ENCODE measurements around the gene PLBD2. TPM values are rescaled to one million over a fixed set of nuclear protein-coding genes. Genes with fewer than 3 reads are reported as not detected.

Gene PLBD2
- total and polyA plus RNA-seq, 4 donors, result 12.1 to 31.2 (median 19.6) TPM

DNA sequence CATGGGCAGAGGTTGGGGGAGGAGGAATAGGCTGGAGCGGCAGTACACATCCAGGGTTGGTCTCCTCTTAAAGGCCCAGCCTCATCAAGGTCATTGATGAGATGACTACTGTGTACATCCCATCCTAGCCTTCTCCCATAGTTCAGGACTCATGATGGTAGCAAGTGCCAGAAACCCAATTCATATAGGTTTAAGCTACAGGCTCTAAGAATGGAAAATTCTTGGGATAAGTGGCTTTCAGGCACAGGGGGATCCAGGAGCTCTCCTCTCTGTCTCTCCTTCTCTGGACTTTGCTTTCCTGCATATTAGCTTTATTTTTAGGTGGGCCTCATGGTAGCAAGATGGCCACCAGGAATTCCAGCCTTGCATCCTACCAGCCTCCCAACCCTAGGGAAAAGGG lies 70.1 kb downstream of the PLBD2 start:
- TF ChIP-seq EGR1 (IDR thresholded peaks at IDR 0.05; ENCODE audit: low read depth in 2 of 2) (no peak), GABPA (IDR thresholded peaks at IDR 0.05 in 1 of 2, conservative IDR thresholded peaks at IDR 0.05 in 1 of 2) (no peak), MAX (IDR thresholded peaks at IDR 0.05) (no peak), SP1 (IDR thresholded peaks at IDR 0.05) (no peak)
- no peak overlapping the region for H3K9ac ChIP-seq (ENCODE audit: low read depth in 1 of 2, low read length in 2 of 2)
- H3K4me1 ChIP-seq (ENCODE audit: control insufficient read depth in 4 of 4, insufficient read depth in 4 of 4, low read length in 3 of 4), result peaks cover 0 to 2% (median under 1%) of the 10 kb centered on the region in 4 donors
- 83% methylated on average over 1 of the region's 1 CpG for WGBS
- H3K27ac ChIP-seq (ENCODE audit: low read depth in 1 of 2, low read length in 2 of 2), result no peak overlapping the region
- no peaks in the 10 kb centered on the region for H3K27me3 ChIP-seq (ENCODE audit: control insufficient read depth in 4 of 4, insufficient read depth in 4 of 4, low read length in 3 of 4)
- DNase-seq (ENCODE audit: low spot score), result no peak
- H3K4me3 ChIP-seq (ENCODE audit: low read depth in 1 of 3, low read length in 3 of 3), result no peak overlapping the region
- H3K36me3 ChIP-seq (ENCODE audit: control insufficient read depth in 4 of 4, insufficient read depth in 3 of 4, low read depth in 1 of 4, low read length in 3 of 4), result no peaks in the 10 kb centered on the region
- no peaks in the 10 kb centered on the region for H3K9me3 ChIP-seq (ENCODE audit: control insufficient read depth in 4 of 4, low read length in 3 of 4)

DNA sequence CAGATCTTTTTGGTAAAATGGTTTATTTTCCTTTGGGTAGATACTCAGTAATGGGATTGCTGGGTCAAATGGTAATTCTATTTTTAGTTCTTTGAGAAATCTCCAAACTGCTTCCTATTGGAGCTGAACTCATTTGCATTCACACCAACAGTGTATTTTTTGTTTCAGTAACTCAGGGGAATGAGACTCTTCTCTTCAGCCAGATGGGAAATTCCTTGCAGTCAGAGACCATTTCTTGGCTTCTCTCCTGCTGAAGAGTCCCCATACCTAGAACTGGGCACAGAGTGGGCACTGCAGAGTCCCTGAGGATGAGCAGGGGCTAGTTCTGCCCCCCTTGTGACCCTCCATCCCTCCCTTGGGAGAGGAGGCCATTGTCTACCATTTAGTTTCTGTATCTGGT lies 74.6 kb downstream of the PLBD2 start:
- peaks cover 0 to 3% (median under 1%) of the 10 kb centered on the region in 4 donors for H3K36me3 ChIP-seq (ENCODE audit: control insufficient read depth in 4 of 4, insufficient read depth in 3 of 4, low read depth in 1 of 4, low read length in 3 of 4)
- TF ChIP-seq JUND (IDR thresholded peaks at IDR 0.05), result no peak
- no peak for TF ChIP-seq FOXA2 (IDR thresholded peaks at IDR 0.05)
- TF ChIP-seq CTCF (IDR thresholded peaks at IDR 0.05; ENCODE audit: low read depth, low read length, missing input control), result no peak
- TF ChIP-seq GABPA (IDR thresholded peaks at IDR 0.05 in 1 of 2, conservative IDR thresholded peaks at IDR 0.05 in 1 of 2), result no peak
- no peak for TF ChIP-seq RAD21 (IDR thresholded peaks at IDR 0.05)
- TF ChIP-seq REST (IDR thresholded peaks at IDR 0.05), result no peak
- no peak for TF ChIP-seq EGR1 (IDR thresholded peaks at IDR 0.05; ENCODE audit: low read depth in 2 of 2)
- no peak for TF ChIP-seq NR2F2 (IDR thresholded peaks at IDR 0.05)
- no peak for TF ChIP-seq MAX (IDR thresholded peaks at IDR 0.05)
- no peak for TF ChIP-seq SP1 (IDR thresholded peaks at IDR 0.05)
- H3K9ac ChIP-seq (ENCODE audit: low read depth in 1 of 2, low read length in 2 of 2), result no peak overlapping the region
- DNase-seq (ENCODE audit: low spot score), result no peak
- no peak overlapping the region for H3K4me3 ChIP-seq (ENCODE audit: low read depth in 1 of 3, low read length in 3 of 3)
- no peaks in the 10 kb centered on the region for H3K4me1 ChIP-seq (ENCODE audit: control insufficient read depth in 4 of 4, insufficient read depth in 4 of 4, low read length in 3 of 4)
- H3K9me3 ChIP-seq (ENCODE audit: control insufficient read depth in 4 of 4, low read length in 3 of 4), result no peaks in the 10 kb centered on the region
- no peaks in the 10 kb centered on the region for H3K27me3 ChIP-seq (ENCODE audit: control insufficient read depth in 4 of 4, insufficient read depth in 4 of 4, low read length in 3 of 4)
- no peak overlapping the region for H3K27ac ChIP-seq (ENCODE audit: low read depth in 1 of 2, low read length in 2 of 2)

DNA sequence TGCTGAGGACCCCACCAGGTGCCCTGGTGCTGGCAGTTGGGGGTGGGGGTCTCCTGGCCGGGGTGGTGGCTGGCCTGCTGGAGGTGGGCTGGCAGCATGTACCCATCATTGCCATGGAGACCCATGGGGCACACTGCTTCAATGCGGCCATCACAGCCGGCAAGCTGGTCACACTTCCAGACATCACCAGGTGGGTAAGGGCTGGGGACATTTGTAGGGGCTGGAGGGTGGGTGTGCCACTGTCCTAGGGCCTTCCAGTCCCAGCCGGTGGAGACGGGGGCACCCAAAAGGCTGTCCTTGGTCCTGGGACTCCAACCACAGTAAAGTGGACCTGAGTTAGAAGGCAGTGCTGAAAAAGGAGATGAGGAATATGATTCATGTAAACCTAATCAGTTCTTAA lies 77.0 kb downstream of the PLBD2 start:
- Histone ChIP-seq H3K4me3 (ENCODE audit: low read depth in 1 of 3, low read length in 3 of 3) (no peak overlapping the region), H3K9ac (ENCODE audit: low read depth in 1 of 2, low read length in 2 of 2) (no peak overlapping the region), H3K9me3 (ENCODE audit: control insufficient read depth in 4 of 4, low read length in 3 of 4) (no peaks in the 10 kb centered on the region), H3K4me1 (ENCODE audit: control insufficient read depth in 4 of 4, insufficient read depth in 4 of 4, low read length in 3 of 4) (no peaks in the 10 kb centered on the region), H3K36me3 (ENCODE audit: control insufficient read depth in 4 of 4, insufficient read depth in 3 of 4, low read depth in 1 of 4, low read length in 3 of 4) (peaks cover 0 to 8% (median 1%) of the 10 kb centered on the region in 4 donors), H3K27ac (ENCODE audit: low read depth in 1 of 2, low read length in 2 of 2) (no peak overlapping the region), H3K27me3 (ENCODE audit: control insufficient read depth in 4 of 4, insufficient read depth in 4 of 4, low read length in 3 of 4) (no peaks in the 10 kb centered on the region)
- no peak for DNase-seq (ENCODE audit: low spot score)
- WGBS, result 93% methylated on average over 5 of the region's 5 CpGs
- TF ChIP-seq GABPA (IDR thresholded peaks at IDR 0.05 in 1 of 2, conservative IDR thresholded peaks at IDR 0.05 in 1 of 2), result no peak
- TF ChIP-seq, protein P1, sequence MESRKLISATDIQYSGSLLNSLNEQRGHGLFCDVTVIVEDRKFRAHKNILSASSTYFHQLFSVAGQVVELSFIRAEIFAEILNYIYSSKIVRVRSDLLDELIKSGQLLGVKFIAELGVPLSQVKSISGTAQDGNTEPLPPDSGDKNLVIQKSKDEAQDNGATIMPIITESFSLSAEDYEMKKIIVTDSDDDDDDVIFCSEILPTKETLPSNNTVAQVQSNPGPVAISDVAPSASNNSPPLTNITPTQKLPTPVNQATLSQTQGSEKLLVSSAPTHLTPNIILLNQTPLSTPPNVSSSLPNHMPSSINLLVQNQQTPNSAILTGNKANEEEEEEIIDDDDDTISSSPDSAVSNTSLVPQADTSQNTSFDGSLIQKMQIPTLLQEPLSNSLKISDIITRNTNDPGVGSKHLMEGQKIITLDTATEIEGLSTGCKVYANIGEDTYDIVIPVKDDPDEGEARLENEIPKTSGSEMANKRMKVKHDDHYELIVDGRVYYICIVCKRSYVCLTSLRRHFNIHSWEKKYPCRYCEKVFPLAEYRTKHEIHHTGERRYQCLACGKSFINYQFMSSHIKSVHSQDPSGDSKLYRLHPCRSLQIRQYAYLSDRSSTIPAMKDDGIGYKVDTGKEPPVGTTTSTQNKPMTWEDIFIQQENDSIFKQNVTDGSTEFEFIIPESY (IDR thresholded peaks at IDR 0.05), result no peak
- TF ChIP-seq ATF3 (IDR thresholded peaks at IDR 0.05), result no peak
- TF ChIP-seq EGR1 (IDR thresholded peaks at IDR 0.05; ENCODE audit: low read depth in 2 of 2), result no peak
- TF ChIP-seq TAF1 (conservative IDR thresholded peaks at IDR 0.05), result no peak
- no peak for TF ChIP-seq MAX (IDR thresholded peaks at IDR 0.05)
- no peak for TF ChIP-seq JUND (IDR thresholded peaks at IDR 0.05)
- no peak for TF ChIP-seq REST (IDR thresholded peaks at IDR 0.05)
- no peak for TF ChIP-seq NR2F2 (IDR thresholded peaks at IDR 0.05)
- TF ChIP-seq YY1 (IDR thresholded peaks at IDR 0.05), result no peak
